HG03097 (cell line): ENCODE measurements around the gene ANKRD11.
"Not testable (repeated sequence)": the region's sequence is repeated elsewhere in the genome, so short reads cannot be mapped to it uniquely, and the experiment has no call there.

Experiments
- ATAC-seq: cut with Tn5 transposase; IDR thresholded peaks from one replicate; pipeline ENCODE4 v1.9.1; 2021; ENCODE audit not compliant: unreplicated experiment, low FRiP score

Gene ANKRD11

GRCh38 chr16:89435059-89435458 lies 55.3 kb downstream of the ANKRD11 start:
- not testable (repeated sequence) for ATAC-seq

GRCh38 chr16:89434490-89434889 lies 55.9 kb downstream of the ANKRD11 start:
- ATAC-seq: no peak

GRCh38 chr16:89433363-89433984 lies 56.9 kb downstream of the ANKRD11 start:
- not testable (repeated sequence) for ATAC-seq

- no peak for ATAC-seq
Measured at GRCh38 chr16:89431630-89432029, 58.7 kb downstream of the ANKRD11 start.

- ATAC-seq: no peak
Measured at GRCh38 chr16:89431158-89431584, 59.2 kb downstream of the ANKRD11 start.

GRCh38 chr16:89430436-89431157 lies 59.8 kb downstream of the ANKRD11 start:
- ATAC-seq: no peak

- not testable (repeated sequence) for ATAC-seq
Measured at GRCh38 chr16:89428605-89429004, 61.8 kb downstream of the ANKRD11 start.

GRCh38 chr16:89426736-89427530 lies 63.4 kb downstream of the ANKRD11 start:
- ATAC-seq: no peak

- no peak for ATAC-seq
Measured at GRCh38 chr16:89425523-89425922, 64.8 kb downstream of the ANKRD11 start.

GRCh38 chr16:89423681-89424260 lies 66.6 kb downstream of the ANKRD11 start:
- ATAC-seq: no peak

GRCh38 chr16:89422905-89423630 lies 67.3 kb downstream of the ANKRD11 start:
- peak; percentile 50 for ATAC-seq

GRCh38 chr16:89422527-89422904 lies 67.8 kb downstream of the ANKRD11 start:
- peak; percentile 52 for ATAC-seq

GRCh38 chr16:89421300-89421699 lies 69.1 kb downstream of the ANKRD11 start:
- ATAC-seq: not testable (repeated sequence)

GRCh38 chr16:89420204-89420603 lies 70.2 kb downstream of the ANKRD11 start:
- no peak for ATAC-seq

GRCh38 chr16:89418352-89418751 lies 72.0 kb downstream of the ANKRD11 start:
- ATAC-seq: no peak

GRCh38 chr16:89417352-89417751 lies 73.0 kb downstream of the ANKRD11 start:
- no peak for ATAC-seq

GRCh38 chr16:89413811-89414585 lies 76.4 kb downstream of the ANKRD11 start:
- ATAC-seq: no peak

- ATAC-seq: no peak
Measured at GRCh38 chr16:89412811-89413210, 77.5 kb downstream of the ANKRD11 start.

GRCh38 chr16:89411335-89411850 lies 79.0 kb downstream of the ANKRD11 start:
- ATAC-seq: no peak
